Kidney (tissue), 14 donors: ENCODE data around the gene ARRDC3. TPM values are rescaled to one million over a fixed set of nuclear protein-coding genes. Genes with fewer than 3 reads are reported as not detected.

Experiments
- DNase-seq, 5 donors: peaks; one replicate each; pipeline ENCODE4 v3.0.0-alpha.2; 2013 to 2020
- FAIRE-seq: peaks from 2 replicates; lab custom pipeline; 2012; peaks lifted over from hg19 to GRCh38; lab: Jason Lieb, UNC
- H3K27ac ChIP-seq, 2 donors: one replicate each; pipeline ENCODE4 v1.7.0; 2013; ENCODE audit warnings: low read depth in 2 of 2, low read length in 2 of 2, inconsistent platforms in 1 of 2
- H3K27me3 ChIP-seq: one replicate; pipeline ENCODE4 v1.7.1; 2013; ENCODE audit warnings: low read length, inconsistent platforms; ENCODE audit not compliant: control insufficient read depth, insufficient read depth
- H3K36me3 ChIP-seq, 3 donors: one replicate each; pipeline versions ENCODE4 v1.7.0 to v1.7.1; 2013; ENCODE audit warnings: low read length in 3 of 3, control low read depth in 1 of 3, inconsistent platforms in 1 of 3; ENCODE audit not compliant: insufficient read depth in 3 of 3, control insufficient read depth in 2 of 3
- H3K4me1 ChIP-seq, 3 donors: one replicate each; pipeline versions ENCODE4 v1.7.0 to v1.7.1; 2013; ENCODE audit warnings: low read length in 3 of 3, inconsistent platforms in 1 of 3, low read depth in 1 of 3; ENCODE audit not compliant: control insufficient read depth in 2 of 3, insufficient read depth in 2 of 3
- H3K4me3 ChIP-seq, 3 donors: one replicate each; pipeline versions ENCODE4 v1.7.0 to v1.8.1; 2013; ENCODE audit warnings: low read length in 3 of 3, control low read depth in 1 of 3, inconsistent platforms in 1 of 3
- H3K9ac ChIP-seq, 3 donors: one replicate each; pipeline versions ENCODE4 v1.7.0 to v1.7.1; 2013; ENCODE audit warnings: low read length in 3 of 3, control low read depth in 1 of 3, inconsistent platforms in 1 of 3
- H3K9me3 ChIP-seq, 3 donors: one replicate each; pipeline versions ENCODE4 v1.7.0 to v1.7.1; 2013; ENCODE audit warnings: low read length in 3 of 3, control low read depth in 1 of 3, inconsistent platforms in 1 of 3; ENCODE audit not compliant: control insufficient read depth in 2 of 3, insufficient read depth in 1 of 3
- intact Hi-C: fragments of 100-400 bp; cut with DNase I; formaldehyde crosslinking; loops from one replicate; pipeline ENCODE4 v1.11.1; 2022
- polyA plus RNA-seq: library from polyadenylated mRNA; stranded (reverse); fragments of 350-450 nt; fragmentation: Illumina TruSeq; extraction: RNeasy Lipid Tissue Mini Kit (QIAGEN cat#74804); gene quantifications from one replicate; pipeline ENCODE4 v1.2.3, GENCODE V29; 2014; ENCODE audit warnings: low read depth, low replicate concordance; ENCODE audit not compliant: insufficient read depth
- total RNA-seq: library from RNA; stranded (reverse); fragmentation: NEBNext Ultra II Directional; extraction: Animal tissue kit (Norgen Biotek cat#: 25700); gene quantifications from one replicate; pipeline ENCODE4 v1.2.1, GENCODE V29; 2021
- TF ChIP-seq, protein P1 (sequence below): IDR thresholded peaks from 3 replicates; pipeline ENCODE4 v1.5.1; 2012; ENCODE audit warnings: mild to moderate bottlenecking, moderate library complexity, borderline replicate concordance; ENCODE audit not compliant: insufficient read depth; ENCODE audit errors: extremely low read depth
- donor health status: control.
- donor health status: control.
- donor health status: control.
- donor health status: control.
- donor health status: control.
- donor health status: DM: yes; HTN: yes; CAD: no.
- donor health status: Normal renal cell carcinoma (clear cell type).

Gene ARRDC3
- total and polyA plus RNA-seq, 2 donors from 2014 or later: 18.4 to 124 TPM

DNA sequence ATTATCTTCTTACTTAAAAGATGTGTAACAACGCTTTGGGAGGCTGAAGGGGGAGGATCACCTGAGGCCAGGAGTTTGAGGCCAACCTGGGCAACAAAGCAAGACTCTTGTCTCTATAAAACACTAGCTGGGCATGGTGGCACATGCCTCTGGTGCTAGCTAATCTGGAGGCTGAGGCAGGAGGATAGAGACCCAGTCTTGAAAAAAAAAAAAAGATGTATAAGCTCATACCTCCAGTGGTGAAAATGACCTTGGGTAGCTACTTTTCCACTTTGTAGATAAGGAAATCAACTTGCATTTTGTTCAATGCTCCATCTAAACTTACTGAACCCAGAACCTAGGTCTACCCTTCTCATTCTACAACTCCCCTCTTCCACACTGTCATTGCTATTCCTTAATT lies 16.6 kb downstream of the ARRDC3 start:
- no peak overlapping the region for H3K4me3 ChIP-seq
- no peaks in the 10 kb centered on the region for H3K4me1 ChIP-seq
- H3K9me3 ChIP-seq: no peaks in the 10 kb centered on the region
- no peak overlapping the region for H3K9ac ChIP-seq
- DNase-seq (no peak), FAIRE-seq (no peak)
- no peaks in the 10 kb centered on the region for H3K27me3 ChIP-seq
- H3K36me3 ChIP-seq: peaks cover 14 to 26% (median 18%) of the 10 kb centered on the region in 3 donors
- intact Hi-C loops: loop anchor here (10.0 kb wide), 1 partner anchor 82 kb away; no protein-coding TSS in a partner anchor
- TF ChIP-seq, protein P1, sequence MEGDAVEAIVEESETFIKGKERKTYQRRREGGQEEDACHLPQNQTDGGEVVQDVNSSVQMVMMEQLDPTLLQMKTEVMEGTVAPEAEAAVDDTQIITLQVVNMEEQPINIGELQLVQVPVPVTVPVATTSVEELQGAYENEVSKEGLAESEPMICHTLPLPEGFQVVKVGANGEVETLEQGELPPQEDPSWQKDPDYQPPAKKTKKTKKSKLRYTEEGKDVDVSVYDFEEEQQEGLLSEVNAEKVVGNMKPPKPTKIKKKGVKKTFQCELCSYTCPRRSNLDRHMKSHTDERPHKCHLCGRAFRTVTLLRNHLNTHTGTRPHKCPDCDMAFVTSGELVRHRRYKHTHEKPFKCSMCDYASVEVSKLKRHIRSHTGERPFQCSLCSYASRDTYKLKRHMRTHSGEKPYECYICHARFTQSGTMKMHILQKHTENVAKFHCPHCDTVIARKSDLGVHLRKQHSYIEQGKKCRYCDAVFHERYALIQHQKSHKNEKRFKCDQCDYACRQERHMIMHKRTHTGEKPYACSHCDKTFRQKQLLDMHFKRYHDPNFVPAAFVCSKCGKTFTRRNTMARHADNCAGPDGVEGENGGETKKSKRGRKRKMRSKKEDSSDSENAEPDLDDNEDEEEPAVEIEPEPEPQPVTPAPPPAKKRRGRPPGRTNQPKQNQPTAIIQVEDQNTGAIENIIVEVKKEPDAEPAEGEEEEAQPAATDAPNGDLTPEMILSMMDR: no peak
- no peak overlapping the region for H3K27ac ChIP-seq

DNA sequence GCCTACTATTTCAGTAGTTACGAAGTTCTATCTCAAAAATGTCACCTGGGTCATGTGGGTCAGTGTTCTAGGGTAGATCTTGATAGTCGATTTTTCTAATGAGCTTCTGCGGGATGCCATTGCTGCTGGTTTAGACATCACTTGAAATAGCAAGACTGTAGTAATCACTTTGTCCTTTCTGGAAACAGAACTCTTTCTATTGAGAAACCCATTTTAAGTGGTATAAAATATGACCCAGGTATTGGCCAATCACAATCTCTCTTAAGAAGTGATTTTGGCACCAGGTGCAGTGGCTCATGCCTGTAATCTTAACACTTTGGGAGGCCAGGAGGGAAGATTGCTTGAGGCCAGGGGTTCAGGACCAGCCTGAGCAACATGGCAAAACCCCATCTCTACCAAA lies 17.6 kb downstream of the ARRDC3 start:
- H3K9me3 ChIP-seq: no peaks in the 10 kb centered on the region
- TF ChIP-seq, protein P1: no peak
- H3K4me1 ChIP-seq: no peaks in the 10 kb centered on the region
- peaks cover 10 to 16% (median 10%) of the 10 kb centered on the region in 3 donors for H3K36me3 ChIP-seq
- no peak overlapping the region for H3K9ac ChIP-seq
- no peak for FAIRE-seq
- H3K27me3 ChIP-seq: no peaks in the 10 kb centered on the region
- no peak overlapping the region for H3K27ac ChIP-seq
- intact Hi-C loops: loop anchor here (10.0 kb wide), 1 partner anchor 81 kb away; no protein-coding TSS in a partner anchor
- no peak for DNase-seq
- H3K4me3 ChIP-seq: no peak overlapping the region

DNA sequence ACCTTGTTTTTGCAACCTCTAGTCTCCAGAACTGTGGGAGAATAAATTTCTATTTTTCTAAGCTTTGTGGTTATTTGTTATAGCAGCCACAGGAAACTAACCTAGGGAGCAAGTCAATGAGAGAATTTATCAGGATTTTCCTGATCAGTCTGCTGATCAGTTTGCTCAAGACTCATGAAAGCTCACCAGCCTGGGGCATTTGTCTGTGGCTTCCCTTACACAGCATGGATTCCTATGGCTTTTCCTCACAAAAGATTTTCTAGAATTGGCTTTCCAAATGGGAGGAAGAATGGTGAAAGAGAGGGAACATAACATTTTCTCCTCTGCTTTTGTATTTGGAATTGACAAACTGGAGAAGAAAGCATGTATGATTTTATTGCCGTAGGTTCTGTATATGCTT lies 20.2 kb downstream of the ARRDC3 start:
- Histone ChIP-seq H3K36me3 (no peaks in the 10 kb centered on the region), H3K9ac (no peak overlapping the region), H3K4me3 (no peak overlapping the region), H3K27ac (no peak overlapping the region), H3K9me3 (no peaks in the 10 kb centered on the region), H3K27me3 (no peaks in the 10 kb centered on the region), H3K4me1 (no peaks in the 10 kb centered on the region)
- TF ChIP-seq, protein P1: no peak
- FAIRE-seq (no peak), DNase-seq (no peak)
- intact Hi-C loops: loop anchor here (10.0 kb wide), 1 partner anchor 78 kb away; no protein-coding TSS in a partner anchor

DNA sequence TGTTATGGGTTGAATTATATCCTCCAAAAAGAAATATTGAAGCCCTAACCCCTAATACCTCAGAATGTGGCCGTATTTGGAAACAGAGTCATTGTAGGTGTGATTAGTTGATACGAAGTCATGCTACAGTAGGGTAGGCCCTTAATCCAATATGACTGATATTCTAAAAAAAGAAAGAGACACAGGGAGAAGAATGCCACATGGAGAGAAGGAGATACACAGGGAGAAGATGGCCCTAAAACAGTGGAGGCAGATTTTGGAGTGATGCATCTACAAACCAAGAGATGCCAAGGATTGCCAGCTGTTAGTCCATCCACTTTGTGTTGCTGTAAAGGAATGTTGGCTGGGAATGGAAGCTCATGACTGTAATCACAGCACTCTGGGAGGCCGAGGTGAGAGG lies 21.3 kb downstream of the ARRDC3 start:
- peaks cover 0 to 9% (median 0%) of the 10 kb centered on the region in 3 donors for H3K4me1 ChIP-seq
- TF ChIP-seq, protein P1: no peak
- H3K27me3 ChIP-seq: no peaks in the 10 kb centered on the region
- FAIRE-seq: no peak
- H3K9me3 ChIP-seq: no peaks in the 10 kb centered on the region
- H3K36me3 ChIP-seq: no peaks in the 10 kb centered on the region
- no peak for DNase-seq
- intact Hi-C loops: loop anchor here (10.0 kb wide), 1 partner anchor 77 kb away; no protein-coding TSS in a partner anchor
- H3K27ac ChIP-seq: no peak overlapping the region
- no peak overlapping the region for H3K9ac ChIP-seq
- H3K4me3 ChIP-seq: no peak overlapping the region
